ENCODE data around the gene ADAMTS7.
"Not testable (repeated sequence)": the region's sequence is repeated elsewhere in the genome, so short reads cannot be mapped to it uniquely, and the experiment has no call there.

ADAMTS7 gene

DNA sequence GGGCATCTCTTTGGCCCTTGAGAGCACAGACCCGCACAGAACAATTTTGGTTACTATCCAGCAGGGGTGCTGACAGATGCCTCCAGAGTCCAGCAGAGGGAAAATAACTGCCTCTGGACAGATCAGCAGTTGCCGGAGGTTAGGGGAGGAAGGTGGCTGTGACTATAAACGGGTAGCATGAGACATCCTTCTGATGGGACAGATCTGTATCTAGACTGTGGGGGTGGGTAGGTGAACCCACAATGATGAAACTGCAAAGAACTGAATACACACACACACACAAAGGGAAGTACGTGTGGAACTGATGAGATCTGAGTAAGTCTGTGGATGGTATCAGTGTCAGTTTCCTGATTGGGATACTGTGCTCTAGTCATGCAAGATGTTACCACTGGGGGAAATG lies 21.2 kb downstream of the ADAMTS7 start:
- no peaks in the 10 kb centered on the region for H3K9me3 ChIP-seq
- no peaks in the 10 kb centered on the region for H3K27me3 ChIP-seq
- H3K4me1 ChIP-seq = no peaks in the 10 kb centered on the region
- DNase-seq = no peak
- no peak overlapping the region for H3K4me3 ChIP-seq (ENCODE audit: low read depth, low read length)
- peaks cover 37% of the 10 kb centered on the region for H3K36me3 ChIP-seq
- TF ChIP-seq, protein P1, sequence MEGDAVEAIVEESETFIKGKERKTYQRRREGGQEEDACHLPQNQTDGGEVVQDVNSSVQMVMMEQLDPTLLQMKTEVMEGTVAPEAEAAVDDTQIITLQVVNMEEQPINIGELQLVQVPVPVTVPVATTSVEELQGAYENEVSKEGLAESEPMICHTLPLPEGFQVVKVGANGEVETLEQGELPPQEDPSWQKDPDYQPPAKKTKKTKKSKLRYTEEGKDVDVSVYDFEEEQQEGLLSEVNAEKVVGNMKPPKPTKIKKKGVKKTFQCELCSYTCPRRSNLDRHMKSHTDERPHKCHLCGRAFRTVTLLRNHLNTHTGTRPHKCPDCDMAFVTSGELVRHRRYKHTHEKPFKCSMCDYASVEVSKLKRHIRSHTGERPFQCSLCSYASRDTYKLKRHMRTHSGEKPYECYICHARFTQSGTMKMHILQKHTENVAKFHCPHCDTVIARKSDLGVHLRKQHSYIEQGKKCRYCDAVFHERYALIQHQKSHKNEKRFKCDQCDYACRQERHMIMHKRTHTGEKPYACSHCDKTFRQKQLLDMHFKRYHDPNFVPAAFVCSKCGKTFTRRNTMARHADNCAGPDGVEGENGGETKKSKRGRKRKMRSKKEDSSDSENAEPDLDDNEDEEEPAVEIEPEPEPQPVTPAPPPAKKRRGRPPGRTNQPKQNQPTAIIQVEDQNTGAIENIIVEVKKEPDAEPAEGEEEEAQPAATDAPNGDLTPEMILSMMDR (IDR thresholded peaks at IDR 0.05; ENCODE audit: low read depth, low read length) = no peak

DNA sequence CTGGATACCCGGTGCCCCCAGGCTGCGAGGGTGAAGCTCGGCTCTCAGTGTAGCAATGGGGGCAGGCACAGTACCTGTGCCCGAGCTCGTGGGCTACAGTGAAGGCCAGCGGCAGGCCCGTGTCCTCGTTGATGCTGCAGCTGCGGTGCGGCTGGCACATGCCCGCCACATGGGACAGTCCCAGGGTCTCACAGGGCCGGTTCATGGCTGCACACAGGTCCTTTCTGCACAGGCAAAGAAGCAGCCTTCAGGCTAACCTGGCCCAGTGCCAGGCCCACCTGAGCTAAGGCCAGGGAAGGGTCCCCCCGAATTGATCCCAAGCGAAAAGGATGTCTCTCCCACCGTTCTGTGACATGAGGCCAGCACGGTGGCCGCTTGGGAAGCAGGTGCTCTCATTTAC lies 21.6 kb downstream of the ADAMTS7 start:
- TF ChIP-seq, protein P1 (IDR thresholded peaks at IDR 0.05; ENCODE audit: low read depth, low read length) = no peak
- no peaks in the 10 kb centered on the region for H3K9me3 ChIP-seq
- no peak overlapping the region for H3K4me3 ChIP-seq (ENCODE audit: low read depth, low read length)
- H3K27me3 ChIP-seq = no peaks in the 10 kb centered on the region
- no peaks in the 10 kb centered on the region for H3K4me1 ChIP-seq
- peaks cover 33% of the 10 kb centered on the region for H3K36me3 ChIP-seq
- no peak for DNase-seq

DNA sequence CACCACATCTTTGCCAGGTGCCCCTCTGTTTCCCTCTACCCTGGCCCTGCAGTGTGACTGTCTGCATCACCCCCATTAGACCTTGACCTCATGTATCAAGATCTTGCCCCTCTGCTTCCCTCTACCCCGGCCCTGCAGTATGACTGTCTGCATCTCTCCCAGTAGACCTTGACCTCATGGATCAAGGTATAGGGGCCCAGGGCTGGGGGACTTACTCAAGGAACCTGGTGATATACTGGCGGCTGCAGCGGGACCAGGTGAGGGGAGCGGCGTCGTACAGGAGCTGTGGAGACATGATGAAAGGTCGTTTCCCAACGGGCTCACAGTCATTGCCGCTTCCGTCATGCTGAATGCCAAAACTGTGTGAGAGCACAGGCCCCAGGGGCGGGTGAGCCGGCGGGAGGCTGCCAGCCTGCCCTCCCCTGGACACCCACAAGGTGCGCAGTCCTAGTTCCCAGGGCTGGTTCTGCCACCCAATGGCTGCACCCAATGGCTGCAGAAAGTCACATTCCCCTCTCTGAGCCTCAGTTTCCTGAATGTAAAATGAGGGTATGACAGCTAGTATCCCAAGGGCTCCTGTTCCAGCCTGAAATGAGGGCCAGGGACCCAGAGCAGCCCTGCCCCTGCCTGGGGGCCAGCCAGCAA lies 23.1 kb downstream of the ADAMTS7 start:
- Histone ChIP-seq H3K9me3 (no peaks in the 10 kb centered on the region), H3K4me3 (ENCODE audit: low read depth, low read length) (no peak overlapping the region), H3K4me1 (no peaks in the 10 kb centered on the region), H3K27me3 (no peaks in the 10 kb centered on the region), H3K36me3 (peaks cover 27% of the 10 kb centered on the region)
- DNase-seq = no peak
- TF ChIP-seq, protein P1 (IDR thresholded peaks at IDR 0.05; ENCODE audit: low read depth, low read length) = no peak

DNA sequence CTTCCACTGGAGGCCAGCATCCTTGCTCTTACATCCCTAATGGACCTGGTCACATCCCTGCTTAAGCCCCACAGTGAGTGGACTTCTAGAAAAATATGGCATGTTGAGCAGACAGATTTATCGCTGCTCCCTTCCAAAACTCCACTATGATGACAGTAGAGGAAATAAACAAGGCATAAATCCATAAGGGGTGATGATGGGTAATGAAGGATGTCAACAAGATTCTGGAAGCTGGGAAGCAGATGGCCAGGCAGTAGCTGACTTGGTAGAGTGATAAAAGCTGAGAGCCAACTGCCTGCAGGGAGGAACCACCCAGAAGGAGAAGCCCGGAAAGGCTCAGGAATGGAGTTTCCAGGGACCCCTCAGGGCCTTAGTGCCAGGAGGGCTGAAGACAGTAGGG lies 28.9 kb downstream of the ADAMTS7 start:
- not testable (repeated sequence) for DNase-seq; H3K4me3 ChIP-seq (ENCODE audit: low read depth, low read length)

DNA sequence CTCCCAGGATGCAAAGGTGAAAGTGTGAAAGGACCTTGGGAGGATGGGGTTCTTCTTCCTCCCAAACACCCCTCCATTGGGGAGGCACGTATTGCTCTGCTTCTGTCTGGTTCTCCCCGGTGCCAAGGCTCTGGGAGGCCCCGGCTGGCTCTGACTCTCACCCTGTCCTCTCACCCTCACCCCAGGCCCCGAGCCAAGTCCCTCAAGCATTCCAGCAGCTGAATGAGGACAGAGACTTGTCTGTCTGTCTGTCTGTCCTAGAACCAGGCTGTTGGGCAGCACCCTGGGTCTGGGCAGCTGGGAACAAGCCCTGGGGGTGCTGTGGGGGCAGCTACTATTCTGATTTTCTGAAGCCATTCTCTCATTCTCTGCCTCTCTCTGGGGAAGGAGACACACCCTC lies 29.9 kb downstream of the ADAMTS7 start:
- not testable (repeated sequence) for H3K4me1 ChIP-seq; DNase-seq; H3K27me3 ChIP-seq; H3K36me3 ChIP-seq; H3K9me3 ChIP-seq; H3K4me3 ChIP-seq (ENCODE audit: low read depth, low read length)

More for the DNA sequence above, 28.9 kb downstream of the ADAMTS7 start:
- H3K27me3 ChIP-seq, H3K4me1 ChIP-seq, H3K36me3 ChIP-seq, H3K9me3 ChIP-seq: not testable (repeated sequence)

DNA sequence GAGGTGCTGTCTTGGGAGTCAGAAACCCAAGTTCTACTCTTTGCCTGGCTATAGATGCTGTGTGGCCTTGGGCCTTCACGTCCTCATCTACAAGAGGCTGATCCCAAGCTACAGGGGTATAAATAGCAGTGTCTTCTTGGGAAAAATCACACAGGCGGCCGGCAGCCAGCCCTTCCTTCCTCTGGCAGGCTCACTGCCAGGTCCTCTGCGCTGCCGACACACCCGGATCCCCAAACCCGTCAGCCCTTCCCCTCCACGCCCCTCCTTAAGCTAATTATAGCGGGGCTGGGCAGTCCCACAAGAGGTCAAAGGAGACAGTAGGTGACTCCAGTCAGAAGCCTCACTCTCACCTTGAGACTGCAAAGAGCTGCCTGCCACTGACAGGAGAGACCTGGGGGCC lies 31.3 kb downstream of the ADAMTS7 start:
- not testable (repeated sequence) for DNase-seq; H3K4me3 ChIP-seq (ENCODE audit: low read depth, low read length); H3K27me3 ChIP-seq; H3K9me3 ChIP-seq; H3K36me3 ChIP-seq
- H3K4me1 ChIP-seq = peaks cover 12% of the 10 kb centered on the region

DNA sequence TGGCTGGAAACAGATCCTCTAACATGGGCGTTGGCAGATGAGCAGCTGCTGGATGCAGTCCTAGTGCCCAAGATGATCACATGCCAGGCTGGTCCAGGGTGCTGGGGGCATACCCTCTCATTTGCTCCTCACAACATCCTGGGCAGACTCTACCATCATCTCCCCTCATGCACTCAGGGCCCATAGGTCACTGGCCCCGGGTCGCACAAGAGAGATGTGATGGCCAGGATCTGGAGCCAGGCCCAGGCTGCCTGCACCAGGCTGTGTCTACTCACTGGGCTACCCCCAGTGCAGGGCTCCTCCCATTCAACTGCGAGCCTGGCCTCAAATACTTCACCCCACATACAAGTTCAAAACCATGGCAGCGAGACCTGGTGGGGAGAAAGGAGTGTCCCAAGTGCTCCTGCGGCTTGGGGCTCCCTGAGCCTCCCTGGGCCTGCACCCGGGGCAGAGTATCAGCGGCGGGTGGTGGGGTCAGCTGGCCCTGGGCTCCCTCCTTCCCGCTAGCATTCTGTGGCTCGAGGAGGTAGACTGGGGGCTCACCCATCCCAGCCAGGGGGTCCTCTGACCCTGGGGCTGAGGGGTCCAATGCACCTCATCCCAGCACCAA lies 32.0 kb downstream of the ADAMTS7 start:
- H3K4me3 ChIP-seq (ENCODE audit: low read depth, low read length); H3K9me3 ChIP-seq; H3K27me3 ChIP-seq; DNase-seq; H3K36me3 ChIP-seq: not testable (repeated sequence)
- peaks cover 16% of the 10 kb centered on the region for H3K4me1 ChIP-seq

DNA sequence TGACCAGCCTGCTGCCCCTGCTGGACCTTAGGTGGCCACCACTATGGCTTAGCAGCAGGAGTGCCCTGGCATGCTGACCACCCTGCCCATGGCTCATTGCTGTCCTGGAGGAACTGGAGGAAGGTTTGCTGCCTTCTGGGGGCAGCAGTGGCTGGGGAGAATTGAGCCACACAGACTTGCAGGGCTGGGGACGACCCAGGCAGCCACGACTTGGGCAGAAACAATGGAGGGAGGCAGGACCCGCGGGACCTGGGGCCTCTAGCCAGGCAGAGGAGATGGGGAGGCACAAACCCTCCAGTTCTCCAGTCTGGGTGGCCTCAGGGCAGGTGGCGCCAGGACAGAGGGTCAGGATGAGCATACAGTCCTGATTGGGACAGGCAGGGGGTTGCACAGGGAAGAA lies 32.8 kb downstream of the ADAMTS7 start:
- Histone ChIP-seq H3K4me3 (ENCODE audit: low read depth, low read length) (no peak overlapping the region), H3K36me3 (no peaks in the 10 kb centered on the region), H3K9me3 (no peaks in the 10 kb centered on the region), H3K27me3 (no peaks in the 10 kb centered on the region), H3K4me1 (peaks cover 17% of the 10 kb centered on the region)
- DNase-seq = no peak
- TF ChIP-seq, protein P1 (IDR thresholded peaks at IDR 0.05; ENCODE audit: low read depth, low read length) = no peak

DNA sequence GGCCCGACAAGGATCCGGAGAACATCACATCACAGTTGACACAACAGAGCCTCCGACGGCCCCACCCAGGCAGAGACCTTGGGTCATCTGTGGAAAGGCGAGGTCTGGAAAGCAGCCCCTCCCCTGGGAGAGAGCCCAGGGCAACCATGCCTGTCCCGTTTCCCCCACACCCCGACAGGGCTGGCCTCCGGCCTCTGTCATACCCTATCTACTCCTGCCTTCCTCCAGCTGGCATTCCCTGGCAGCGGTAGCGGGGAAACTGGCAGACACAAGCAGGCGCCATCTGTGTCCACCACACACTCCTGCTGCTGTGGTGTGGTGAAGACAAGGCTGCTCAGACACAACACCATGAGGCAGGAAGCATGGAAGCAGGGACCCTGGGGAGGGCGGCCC lies 33.3 kb downstream of the ADAMTS7 start:
- H3K27me3 ChIP-seq; H3K4me3 ChIP-seq (ENCODE audit: low read depth, low read length); H3K9me3 ChIP-seq; H3K36me3 ChIP-seq: not testable (repeated sequence)
- DNase-seq = peak; percentile 73
- peaks cover 17% of the 10 kb centered on the region for H3K4me1 ChIP-seq

DNA sequence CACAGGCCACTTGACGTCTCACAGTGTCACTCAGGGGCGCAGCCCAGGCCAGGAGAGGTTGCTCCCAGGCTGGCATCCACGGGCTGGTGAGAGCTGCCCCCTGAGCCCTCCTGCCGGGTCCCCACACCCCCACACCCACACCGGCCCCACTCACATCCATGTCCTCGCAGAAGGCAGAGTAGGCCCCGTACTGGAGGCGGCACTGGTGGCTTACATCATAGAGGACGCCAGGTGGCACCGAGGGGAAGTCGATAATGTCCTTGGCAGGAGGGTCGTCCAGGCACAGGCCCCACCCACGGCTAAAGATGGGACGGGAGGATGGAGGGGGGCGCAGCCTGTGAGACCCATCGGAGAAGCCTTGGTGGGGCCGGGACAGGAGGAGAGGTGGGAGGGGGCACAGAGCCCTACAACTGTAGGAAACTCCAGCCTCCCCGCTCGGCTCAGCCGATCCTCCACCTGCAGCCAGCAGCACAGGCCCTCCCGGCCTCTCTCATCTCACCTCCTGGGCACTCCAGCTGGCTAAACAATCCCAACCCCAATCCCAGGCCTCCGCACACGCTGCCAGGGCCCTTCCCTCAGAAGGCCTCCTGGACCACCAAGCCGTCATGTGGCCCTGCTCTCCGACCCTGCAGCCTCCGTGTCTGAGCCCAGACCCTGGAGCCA lies 33.8 kb downstream of the ADAMTS7 start:
- peaks cover 17% of the 10 kb centered on the region for H3K4me1 ChIP-seq
- H3K9me3 ChIP-seq; DNase-seq; H3K36me3 ChIP-seq; H3K4me3 ChIP-seq (ENCODE audit: low read depth, low read length); H3K27me3 ChIP-seq: not testable (repeated sequence)

All from BE2C (cell line).